A549 (cell line): Measurements from ENCODE around the gene MMP1.

Source experiments
- CTCF ChIP-seq: fragments of >200 bp; sonication (Bioruptor Twin); formaldehyde crosslinking; IDR thresholded peaks from 3 replicates; pipeline ENCODE4 v1.5.1; 2016
- EP300 ChIP-seq, 2 experiments: fragments of >200 bp; sonication (Bioruptor Twin); formaldehyde crosslinking; IDR thresholded peaks; 2 replicates in 1 of 2; 3 replicates in 1 of 2; pipeline ENCODE4 v1.6.1; 2016 to 2017
- MYC ChIP-seq: IDR thresholded peaks from 2 replicates; pipeline ENCODE4 v1.6.1; 2012; ENCODE audit warnings: mild to moderate bottlenecking, inconsistent platforms, low read length, improper control_type of control experiment, borderline replicate concordance

- TF ChIP-seq EP300 (IDR thresholded peaks at IDR 0.05) = no peak
- TF ChIP-seq MYC = no peak
- TF ChIP-seq CTCF = no peak
Measured at GRCh38 chr11:102802341-102802740, 4.4 kb upstream of the MMP1 start.
